H1 (cell line): ENCODE results near the gene ZBTB45. TPM values are rescaled to one million over a fixed set of nuclear protein-coding genes. Genes with fewer than 3 reads are reported as not detected.

Experiments used
- CTCF ChIA-PET: fragments of 300-600 bp; sonication (Branson Sonifier 250); formaldehyde crosslinking; loops from one replicate; lab custom pipeline; 2021; ENCODE audit not compliant: partially characterized antibody; lab: Charles Lee
- POLR2A ChIA-PET: fragments of 300-600 bp; sonication (Branson Sonifier 250); formaldehyde crosslinking; loops from one replicate; lab custom pipeline; 2021; ENCODE audit warnings: inconsistent platforms; ENCODE audit not compliant: partially characterized antibody; lab: Charles Lee
- DNase-seq, 2 experiments: peaks; one replicate each; pipeline versions ENCODE4 v3.0.0 to v3.0.0-alpha.2; 2010 to 2022; ENCODE audit warnings: low spot score in 2 of 2, low read depth in 1 of 2, mixed read lengths in 1 of 2
- FAIRE-seq: peaks from 2 replicates; lab custom pipeline; 2011; peaks lifted over from hg19 to GRCh38; lab: Jason Lieb, UNC
- H2AFZ ChIP-seq: 2 replicates; pipeline ENCODE4 v1.8.1; 2012; ENCODE audit warnings: low read length, inconsistent platforms
- H2AK5ac ChIP-seq: 2 replicates; pipeline ENCODE4 v1.6.1; 2013; ENCODE audit warnings: low read depth, low read length
- H2BK120ac ChIP-seq: replicated peaks from 2 replicates; pipeline ENCODE3; 2013; ENCODE audit warnings: low read depth, low read length, inconsistent platforms
- H2BK12ac ChIP-seq: 2 replicates; pipeline ENCODE4 v1.6.1; 2013; ENCODE audit warnings: low read depth, low read length
- H2BK15ac ChIP-seq: 2 replicates; pipeline ENCODE4 v1.6.1; 2013; ENCODE audit warnings: low read length
- H2BK20ac ChIP-seq: 2 replicates; pipeline ENCODE4 v1.6.1; 2013; ENCODE audit warnings: low read length
- H2BK5ac ChIP-seq: 2 replicates; pipeline ENCODE4 v1.6.1; 2013; ENCODE audit warnings: low read depth, low read length
- H3K14ac ChIP-seq: 2 replicates; pipeline ENCODE4 v1.6.1; 2013; ENCODE audit warnings: inconsistent platforms; ENCODE audit not compliant: insufficient read length
- H3K18ac ChIP-seq: 2 replicates; pipeline ENCODE4 v1.6.1; 2013; ENCODE audit warnings: low read length; ENCODE audit errors: extremely low read depth
- H3K23ac ChIP-seq: 2 replicates; pipeline ENCODE4 v1.6.1; 2013; ENCODE audit warnings: inconsistent platforms; ENCODE audit not compliant: insufficient read length
- H3K23me2 ChIP-seq: 2 replicates; pipeline ENCODE4 v1.6.1; 2013; ENCODE audit warnings: low read depth, low read length
- H3K27ac ChIP-seq: 2 replicates; pipeline ENCODE4 v1.6.1; 2011; ENCODE audit warnings: low read depth, low read length, inconsistent platforms
- H3K27me3 ChIP-seq, 4 experiments: replicated peaks in 1 of 4; 1 replicate in 1 of 4; 2 replicates in 3 of 4; pipeline versions ENCODE4 v1.6.1 to v1.8.1; 2011 to 2013; ENCODE audit warnings: low read length in 3 of 4, mild to moderate bottlenecking in 3 of 4, inconsistent platforms in 2 of 4, mixed read lengths in 2 of 4, moderate library complexity in 1 of 4; ENCODE audit not compliant: control insufficient read depth in 3 of 4, insufficient read depth in 3 of 4; ENCODE audit errors: extremely low read depth in 1 of 4
- H3K36me3 ChIP-seq, 4 experiments: 2 replicates each; pipeline versions ENCODE4 v1.6.1 to v1.8.1; 2011 to 2013; ENCODE audit warnings: mild to moderate bottlenecking in 4 of 4, low read length in 3 of 4, moderate library complexity in 2 of 4, control low read depth in 1 of 4, inconsistent platforms in 1 of 4; ENCODE audit not compliant: insufficient read depth in 4 of 4, control insufficient read depth in 2 of 4
- H3K4ac ChIP-seq: replicated peaks from 2 replicates; pipeline ENCODE3; 2013; ENCODE audit warnings: low read length, low read depth, mixed read lengths, inconsistent platforms; ENCODE audit not compliant: insufficient read length
- H3K4me1 ChIP-seq, 4 experiments: replicated peaks in 1 of 4; 1 replicate in 1 of 4; 2 replicates in 3 of 4; pipeline versions ENCODE4 v1.6.1 to v1.8.1; 2011 to 2013; ENCODE audit warnings: low read length in 3 of 4, inconsistent platforms in 2 of 4, mixed read lengths in 1 of 4; ENCODE audit not compliant: insufficient read depth in 4 of 4, control insufficient read depth in 3 of 4
- H3K4me2 ChIP-seq, 2 experiments: 2 replicates each; pipeline versions ENCODE4 v1.6.1 to v1.8.1; 2011 to 2013; ENCODE audit warnings: low read depth in 2 of 2, low read length in 2 of 2, control low read depth in 1 of 2, inconsistent platforms in 1 of 2, mild to moderate bottlenecking in 1 of 2; ENCODE audit not compliant: insufficient read depth in 1 of 2
- H3K4me3 ChIP-seq, 4 experiments: fragments of 200-600, 300-600 bp in 1 of 4; sonication (generic), shearing (Covaris generic), sonication (Bioruptor Twin) in 1 of 4; 2 replicates each; pipeline versions ENCODE4 v1.5.1 to v1.8.1; 2011 to 2016; ENCODE audit warnings: low read length in 4 of 4, low read depth in 3 of 4, control low read depth in 2 of 4, inconsistent platforms in 2 of 4, mild to moderate bottlenecking in 2 of 4, mixed read lengths in 1 of 4, moderate library complexity in 1 of 4; ENCODE audit not compliant: insufficient read depth in 2 of 4; ENCODE audit errors: extremely low read depth in 1 of 4
- H3K56ac ChIP-seq: replicated peaks from 2 replicates; pipeline ENCODE3; 2013; ENCODE audit warnings: low read depth, mild to moderate bottlenecking, mixed read lengths, low read length, inconsistent platforms; ENCODE audit not compliant: insufficient read length
- H3K79me1 ChIP-seq: 2 replicates; pipeline ENCODE4 v1.6.1; 2013; ENCODE audit warnings: low read depth, low read length, control low read depth
- H3K79me2 ChIP-seq, 2 experiments: 2 replicates each; pipeline versions ENCODE4 v1.6.1 to v1.8.1; 2012 to 2013; ENCODE audit warnings: low read length in 2 of 2, mild to moderate bottlenecking in 2 of 2, inconsistent platforms in 1 of 2; ENCODE audit not compliant: insufficient read depth in 2 of 2, control insufficient read depth in 1 of 2
- H3K9ac ChIP-seq, 4 experiments: replicated peaks in 1 of 4; 1 replicate in 1 of 4; 2 replicates in 3 of 4; pipeline versions ENCODE4 v1.6.1 to v1.8.1; 2011 to 2013; ENCODE audit warnings: low read depth in 3 of 4, low read length in 3 of 4, control low read depth in 2 of 4, mild to moderate bottlenecking in 2 of 4, moderate library complexity in 2 of 4, inconsistent platforms in 1 of 4; ENCODE audit errors: extremely low read depth in 1 of 4
- H3K9me3 ChIP-seq, 2 experiments: 2 replicates each; pipeline versions ENCODE4 v1.6.1 to v1.8.1; 2012 to 2013; ENCODE audit warnings: mild to moderate bottlenecking in 2 of 2, moderate library complexity in 2 of 2, control low read depth in 1 of 2, inconsistent platforms in 1 of 2, low read depth in 1 of 2, low read length in 1 of 2, mixed read lengths in 1 of 2; ENCODE audit not compliant: insufficient read depth in 2 of 2
- H4K20me1 ChIP-seq, 2 experiments: replicated peaks in 1 of 2; 2 replicates each; pipeline versions ENCODE3 to v1.8.1; 2011 to 2013; ENCODE audit warnings: inconsistent platforms in 2 of 2, low read length in 2 of 2, mild to moderate bottlenecking in 1 of 2; ENCODE audit not compliant: insufficient read depth in 2 of 2, control insufficient read depth in 1 of 2
- H4K5ac ChIP-seq: 2 replicates; pipeline ENCODE4 v1.6.1; 2013; ENCODE audit warnings: low read length, low read depth, mixed read lengths, inconsistent platforms; ENCODE audit not compliant: insufficient read length
- H4K8ac ChIP-seq: 2 replicates; pipeline ENCODE4 v1.8.0; 2013; ENCODE audit warnings: mild to moderate bottlenecking, moderate library complexity, low read length, inconsistent platforms; ENCODE audit not compliant: insufficient read depth; ENCODE audit errors: extremely low read depth
- H4K91ac ChIP-seq: replicated peaks from 2 replicates; pipeline ENCODE3; 2013; ENCODE audit warnings: low read length, mixed read lengths, inconsistent platforms; ENCODE audit not compliant: insufficient read length
- BCL11A ChIP-seq, 2 experiments: IDR thresholded peaks; one replicate each; pipeline ENCODE4 v1.6.1; 2011; ENCODE audit warnings: low read depth in 2 of 2, low read length in 2 of 2, mild to moderate bottlenecking in 2 of 2
- CHD1 ChIP-seq: IDR thresholded peaks from 2 replicates; pipeline ENCODE4 v1.6.1; 2012; ENCODE audit warnings: low read depth, low read length, improper control_type of control experiment
- EZH2 ChIP-seq: fragments of 200-600 bp; sonication (generic); IDR thresholded peaks from 2 replicates; pipeline ENCODE4 v1.7.1; 2012; ENCODE audit warnings: low read depth, mild to moderate bottlenecking, moderate library complexity, low read length, inconsistent platforms; ENCODE audit not compliant: severe bottlenecking
- NRF1 ChIP-seq: IDR thresholded peaks from 2 replicates; pipeline ENCODE4 v1.6.1; 2011; ENCODE audit warnings: mild to moderate bottlenecking, low read depth, low read length, improper control_type of control experiment
- RNF2 ChIP-seq: fragments of 200-900, 300-1000 bp; sonication (generic); IDR thresholded peaks from 2 replicates; pipeline ENCODE4 v1.7.1; 2016; ENCODE audit warnings: borderline replicate concordance, low read depth, mild to moderate bottlenecking, antibody characterized with exemption, low read length; ENCODE audit not compliant: poor library complexity, severe bottlenecking; ENCODE audit errors: missing control alignments
- TAF7 ChIP-seq: optimal IDR thresholded peaks from 2 replicates; pipeline ENCODE3; 2011; ENCODE audit warnings: low read depth, mild to moderate bottlenecking, inconsistent platforms, low read length, moderate library complexity, borderline replicate concordance
- ZNF274 ChIP-seq: IDR thresholded peaks from 2 replicates; pipeline ENCODE4 v1.7.0; 2012; ENCODE audit warnings: low read length, borderline replicate concordance; ENCODE audit errors: extremely low read depth
- WGBS, 2 experiments: shearing (Covaris generic) in 1 of 2; methylation state at CpG; one replicate each; pipeline versions ENCODE4 v1.1.6 to v1.1.7; 2013 to 2015; ENCODE audit warnings: low lambda C conversion rate in 2 of 2, mixed read lengths in 2 of 2, inconsistent platforms in 1 of 2, low coverage in 1 of 2, missing lambda C conversion rate in 1 of 2; ENCODE audit not compliant: insufficient replicate concordance in 2 of 2, insufficient coverage in 1 of 2, insufficient read length in 1 of 2; ENCODE audit errors: extremely low coverage in 1 of 2, missing lambda C conversion rate in 1 of 2; 5-methylcytosine and 5-hydroxymethylcytosine counted together
- long read RNA-seq, 2 experiments: library from RNA in 1 of 2; library from capped mRNA in 1 of 2; stranded (forward); transcript quantifications; one replicate each; pipeline ENCODE4 v2.0.0, GENCODE V29; 2021; ENCODE audit warnings: inconsistent platforms in 1 of 2
- polyA minus RNA-seq, 3 experiments: library from RNA; depleted of rRNA, polyadenylated mRNA; stranded (reverse); fragments of >200 nt; gene quantifications; 1 replicate in 2 of 3; 2 replicates in 1 of 3; pipeline ENCODE4 v1.2.3, GENCODE V29; 2011
- polyA plus RNA-seq, 7 experiments: library from polyadenylated mRNA; depleted of rRNA in 3 of 7; stranded (reverse) in 5 of 7; unstranded in 2 of 7; fragments of >200 nt in 5 of 7; fragments of 200-250 nt in 2 of 7; gene quantifications; 1 replicate in 5 of 7; 2 replicates in 1 of 7; 4 replicates in 1 of 7; pipeline versions ENCODE4 v1.2.1 to v1.2.3, GENCODE V29; 2011 to 2013; ENCODE audit warnings: missing spikeins in 2 of 7, mixed read lengths in 2 of 7
- total RNA-seq: library from RNA; stranded (reverse); fragmentation: NEBNext Ultra II Directional; extraction: Animal tissue kit (Norgen Biotek cat#: 25700); gene quantifications from 2 replicates; pipeline ENCODE4 v1.2.1, GENCODE V29; 2021

The ZBTB45 gene
- total RNA-seq (16.9 and 17.3 TPM in 2 replicates), polyA plus RNA-seq (2011; rRNA removed) (17.2 and 31.4 TPM in 2 replicates), polyA minus RNA-seq (2011; rRNA and poly(A)+ RNA removed) (5.0 and 5.1 TPM in 2 replicates)
- 10.8 TPM for polyA plus RNA-seq (2011; cell fraction: cytosol; rRNA removed)
- polyA plus RNA-seq (2011; cell fraction: nucleus; rRNA removed), result 18.7 TPM
- polyA plus RNA-seq (2012, experiment 1 of 2), result 8.9 to 18.6 TPM (median 17.5 TPM) in 4 replicates
- 13.2 TPM for polyA plus RNA-seq (2012, experiment 2 of 2)
- polyA plus RNA-seq (2013, experiment 1 of 2), result 12.5 TPM
- 13.1 TPM for polyA plus RNA-seq (2013, experiment 2 of 2)
- 10.1 TPM for polyA minus RNA-seq (2011; cell fraction: cytosol; rRNA and poly(A)+ RNA removed)
- 18.1 TPM for polyA minus RNA-seq (2011; cell fraction: nucleus; rRNA and poly(A)+ RNA removed)
- long read RNA-seq, experiment 1, transcript ZBTB45-202 (3 exons, 2,541 nt), result major isoform, 9 of 23 reads
- long read RNA-seq, experiment 1, partial matches to known transcripts, result 8 of 23 reads
- long read RNA-seq, experiment 1, other reads (novel, unspliced or antisense), result 6 of 23 reads
- long read RNA-seq, experiment 2, result 0 reads

GRCh38 chr19:58519355-58520256 is at the start of gene ZBTB45:
TSS of gene ZBTB45 (minus strand) at chr19:58519810. CDS start at chr19:58517673, 2,137 bp downstream.
- Histone ChIP-seq H2BK20ac (no peak within 1 kb of the TSS), H4K5ac (peak within 1 kb of the TSS; percentile 67), H3K27me3 (no peaks in the 10 kb centered on the region; a peak in 1 of 7 replicates), H3K23me2 (peaks cover 8% of the 10 kb centered on the region), H2BK5ac (peak within 1 kb of the TSS; percentile 89), H3K79me1 (peaks cover 3% of the 10 kb centered on the region), H3K27ac (peak within 1 kb of the TSS; percentile 91), H3K4me3 (peak within 1 kb of the TSS; percentile 54 to 87 (median 70)), H3K36me3 (peaks cover 0 to 9% (median 2%) of the 10 kb centered on the region in 4 experiments; a peak in 2 of 8 replicates), H2AFZ (peak within 1 kb of the TSS; percentile 18; the same call in 1 of the 2 replicates), H2BK120ac (no peak within 1 kb of the TSS), H3K23ac (no peak within 1 kb of the TSS), H3K4me2 (peak within 1 kb of the TSS; percentile 67 to 85), H3K4me1 (peaks cover 0 to 29% (median 16%) of the 10 kb centered on the region in 4 experiments; a peak in 6 of 7 replicates), H4K8ac (peak within 1 kb of the TSS; percentile 96), H4K20me1 (peaks cover 2 to 9% of the 10 kb centered on the region in 2 experiments), H3K14ac (no peak within 1 kb of the TSS), H3K9me3 (no peaks in the 10 kb centered on the region), H3K4ac (peak within 1 kb of the TSS; percentile 10), H2BK12ac (peak within 1 kb of the TSS; percentile 68; the same call in 1 of the 2 replicates), H2BK15ac (0 out of 2 replicates have a peak within 1 kb of the TSS, but pooled peaks have one; percentile 88), H4K91ac (peak within 1 kb of the TSS; percentile 80), H3K56ac (peak within 1 kb of the TSS; percentile 54), H2AK5ac (0 out of 2 replicates have a peak within 1 kb of the TSS, but pooled peaks have one; percentile 86), H3K9ac (peak within 1 kb of the TSS; percentile 79 to 90 (median 87)), H3K79me2 (peaks cover 0 to 15% of the 10 kb centered on the region in 2 experiments; a peak in 1 of 4 replicates), H3K18ac (peak within 1 kb of the TSS; percentile 93)
- DNase-seq, result peak; percentile 91 to 96
- ChIA-PET POLR2A (interaction anchor here (0.6 to 21.3 kb wide), 33 partner anchors 9 to 193 kb away, joined by 3 to 650 read pairs (median 4); partner anchors contain the start of genes CHMP2A, RPS5, TRIM28 and UBE2M), CTCF (interaction anchor here (0.6 to 5.2 kb wide), 45 partner anchors 9 to 1425 kb away, joined by 3 to 35 read pairs (median 4); partner anchors contain the start of genes CHMP2A, TRIM28, UBE2M and ZNF324B)
- FAIRE-seq, result no peak
- WGBS, 2 experiments, result 1% methylated on average over 65 of the region's 87 CpGs; no CpG with 5 or more reads in 1 of the 2 experiments
- no peak for TF ChIP-seq BCL11A (IDR thresholded peaks at IDR 0.05; ENCODE audit: low read depth in 2 of 2, low read length in 2 of 2)
- peak; percentile 82 for TF ChIP-seq TAF7
- TF ChIP-seq RNF2, result no peak
- no peak for TF ChIP-seq EZH2
- no peak for TF ChIP-seq ZNF274
- no peak for TF ChIP-seq NRF1
- TF ChIP-seq CHD1, result no peak
